ENCODE results near the gene ACTL10.

ACTL10 gene

DNA sequence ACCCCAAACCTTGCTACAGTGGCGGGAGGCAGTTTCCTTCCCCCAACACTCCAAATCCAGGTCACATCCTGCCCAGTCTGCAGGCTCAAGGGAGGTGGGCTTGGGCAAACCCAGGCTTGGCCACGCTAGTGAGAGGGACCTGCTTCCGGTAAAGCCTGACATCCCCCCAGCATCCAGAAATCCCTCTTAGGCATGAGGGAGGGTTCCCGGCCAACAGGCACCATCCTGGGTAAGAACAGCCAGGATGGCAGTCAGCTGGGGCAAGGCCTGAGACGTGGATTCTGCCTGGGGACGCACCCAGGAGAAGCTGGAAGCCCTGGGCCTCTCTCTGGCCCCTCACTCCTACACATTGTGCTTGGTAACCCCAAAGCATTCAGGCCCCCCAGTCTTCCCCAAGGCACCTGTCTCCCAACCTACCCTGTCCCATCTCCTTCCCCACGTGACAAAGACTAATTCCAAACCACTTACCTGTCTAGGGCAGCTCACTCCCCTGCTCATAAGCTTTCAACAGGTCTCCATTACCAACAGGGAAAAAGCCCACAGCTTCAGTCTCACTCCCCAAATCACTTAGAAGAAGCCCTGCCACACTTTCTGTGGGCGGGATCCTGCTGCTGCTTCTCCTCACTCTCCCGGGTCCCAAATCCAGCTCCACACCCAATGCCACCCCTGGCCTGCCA lies 2.5 kb upstream of the ACTL10 start:
- no peak for DNase-seq (ENCODE audit: low spot score)

DNA sequence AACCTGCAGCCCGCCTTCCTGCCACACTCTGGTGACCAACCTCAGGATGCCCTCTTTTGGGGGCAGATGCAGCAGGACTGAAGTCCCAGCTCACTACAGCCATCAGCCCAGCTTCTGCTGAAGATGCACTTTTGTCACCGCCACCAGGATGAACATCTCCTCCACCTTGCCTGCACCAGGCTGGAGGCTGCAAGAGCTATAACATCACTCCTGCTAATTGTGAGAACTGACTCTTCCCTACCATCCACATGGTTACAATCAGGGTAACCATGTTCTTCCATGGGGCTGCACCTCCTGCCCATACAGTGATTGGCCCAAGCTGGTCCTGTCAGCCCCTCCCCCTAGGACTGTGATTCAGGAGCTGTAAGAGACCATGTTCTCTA lies 2.0 kb upstream of the ACTL10 start:
- DNase-seq (ENCODE audit: low spot score), result no peak

DNA sequence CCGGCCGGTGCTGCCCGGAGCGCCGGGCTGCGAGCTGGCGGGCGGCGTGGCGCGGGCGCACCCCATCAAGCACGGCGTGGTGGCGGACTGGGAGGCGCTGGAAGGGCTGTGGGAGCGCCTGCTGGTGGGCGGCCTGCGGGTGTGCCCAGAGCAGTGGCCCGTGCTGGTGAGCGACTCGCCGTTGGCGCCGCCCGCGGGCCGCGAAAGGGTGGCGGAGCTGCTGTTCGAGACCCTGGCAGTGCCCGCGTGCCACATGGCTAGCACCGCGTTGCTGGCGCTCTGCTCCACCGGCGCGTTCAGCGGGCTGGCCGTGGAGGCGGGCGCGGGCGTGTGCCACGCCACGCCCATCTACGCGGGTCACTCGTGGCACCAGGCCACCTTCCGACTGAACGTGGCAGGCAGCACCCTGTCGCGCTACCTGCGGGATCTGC lies 517 bp downstream of the ACTL10 start:
- peak; percentile 67 for DNase-seq (ENCODE audit: low spot score)

DNA sequence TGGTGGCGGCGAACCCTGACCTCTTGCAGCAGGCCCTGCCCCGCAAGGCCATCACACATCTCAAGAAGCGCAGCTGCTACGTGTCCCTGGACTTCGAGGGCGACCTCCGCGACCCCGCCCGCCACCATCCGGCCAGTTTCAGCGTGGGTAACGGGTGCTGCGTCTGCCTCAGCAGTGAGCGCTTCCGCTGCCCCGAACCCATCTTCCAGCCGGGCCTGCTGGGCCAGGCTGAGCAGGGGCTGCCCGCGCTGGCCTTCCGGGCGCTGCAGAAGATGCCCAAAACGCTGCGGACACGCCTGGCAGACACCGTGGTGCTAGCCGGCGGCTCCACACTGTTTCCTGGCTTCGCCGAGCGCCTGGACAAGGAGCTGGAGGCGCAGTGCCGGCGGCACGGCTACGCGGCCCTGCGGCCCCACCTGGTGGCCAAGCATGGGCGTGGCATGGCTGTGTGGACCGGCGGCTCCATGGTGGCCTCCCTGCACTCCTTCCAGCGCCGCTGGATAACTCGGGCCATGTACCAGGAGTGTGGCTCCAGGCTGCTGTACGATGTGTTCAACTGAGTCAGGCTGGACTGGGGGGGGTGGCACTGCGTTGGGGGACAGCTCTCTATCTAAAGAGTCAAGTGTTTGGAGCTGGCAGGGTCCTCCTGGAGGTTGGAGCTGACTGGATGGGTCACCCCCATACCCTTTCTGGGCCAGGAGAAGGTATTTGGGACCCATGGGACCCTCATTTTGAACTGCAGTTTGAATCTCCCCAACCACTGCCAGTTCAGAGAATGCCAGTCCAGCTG lies 1.1 kb downstream of the ACTL10 start:
- peak; percentile 86 for DNase-seq (ENCODE audit: low spot score)

DNA sequence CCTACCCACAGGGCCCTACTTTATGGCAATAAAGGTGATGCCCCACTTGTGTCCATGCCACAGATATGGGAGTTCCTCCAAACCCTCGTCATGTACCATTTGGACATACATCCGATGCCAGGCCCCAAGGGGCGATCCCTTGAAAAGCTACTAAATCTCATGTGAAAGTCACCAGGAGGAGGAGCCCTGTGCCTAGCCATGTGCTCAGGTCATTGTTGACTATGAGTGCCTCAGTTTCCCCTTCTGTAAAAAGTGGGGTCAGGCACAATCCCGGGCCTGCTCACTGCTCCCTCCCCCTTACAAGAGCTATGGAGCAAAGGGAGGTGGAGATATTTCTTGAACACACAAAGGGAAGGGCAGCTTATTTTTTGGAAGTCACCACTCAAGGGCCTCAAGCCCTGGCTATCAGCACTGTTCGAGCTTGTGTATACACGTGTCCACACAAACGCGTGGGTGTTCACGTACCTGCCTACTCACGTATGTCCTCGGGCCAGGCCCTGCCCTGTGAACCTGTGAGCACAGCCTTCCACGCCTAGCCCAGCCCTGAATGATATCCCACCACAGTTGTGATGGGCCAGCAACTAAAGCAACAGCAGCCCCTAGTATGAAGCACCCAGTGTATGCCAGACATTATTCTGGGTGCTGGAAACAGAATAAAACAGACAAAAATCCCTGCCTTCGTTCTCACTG lies 1.9 kb downstream of the ACTL10 start:
- DNase-seq (ENCODE audit: low spot score), result no peak

DNA sequence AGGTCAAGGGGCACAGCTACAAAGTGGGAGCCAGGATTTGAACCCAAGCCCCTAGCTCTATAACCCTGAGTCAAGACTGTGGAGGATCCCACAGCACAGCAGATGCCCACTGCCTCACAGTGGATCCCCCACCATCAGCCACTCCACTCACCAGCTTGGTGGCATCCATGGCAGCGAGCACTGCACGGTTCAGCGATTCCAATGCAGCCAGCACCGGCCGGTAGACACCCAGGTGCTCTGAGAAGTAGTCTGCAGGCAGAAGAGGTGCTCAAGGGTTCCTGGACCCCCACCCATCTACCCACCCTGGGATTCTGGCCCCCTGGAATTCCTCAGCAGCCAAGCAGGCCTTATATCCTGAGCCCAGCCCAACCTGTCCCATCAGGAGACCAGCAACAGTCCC lies 2.5 kb downstream of the ACTL10 start:
- DNase-seq (ENCODE audit: low spot score), result no peak

DNA sequence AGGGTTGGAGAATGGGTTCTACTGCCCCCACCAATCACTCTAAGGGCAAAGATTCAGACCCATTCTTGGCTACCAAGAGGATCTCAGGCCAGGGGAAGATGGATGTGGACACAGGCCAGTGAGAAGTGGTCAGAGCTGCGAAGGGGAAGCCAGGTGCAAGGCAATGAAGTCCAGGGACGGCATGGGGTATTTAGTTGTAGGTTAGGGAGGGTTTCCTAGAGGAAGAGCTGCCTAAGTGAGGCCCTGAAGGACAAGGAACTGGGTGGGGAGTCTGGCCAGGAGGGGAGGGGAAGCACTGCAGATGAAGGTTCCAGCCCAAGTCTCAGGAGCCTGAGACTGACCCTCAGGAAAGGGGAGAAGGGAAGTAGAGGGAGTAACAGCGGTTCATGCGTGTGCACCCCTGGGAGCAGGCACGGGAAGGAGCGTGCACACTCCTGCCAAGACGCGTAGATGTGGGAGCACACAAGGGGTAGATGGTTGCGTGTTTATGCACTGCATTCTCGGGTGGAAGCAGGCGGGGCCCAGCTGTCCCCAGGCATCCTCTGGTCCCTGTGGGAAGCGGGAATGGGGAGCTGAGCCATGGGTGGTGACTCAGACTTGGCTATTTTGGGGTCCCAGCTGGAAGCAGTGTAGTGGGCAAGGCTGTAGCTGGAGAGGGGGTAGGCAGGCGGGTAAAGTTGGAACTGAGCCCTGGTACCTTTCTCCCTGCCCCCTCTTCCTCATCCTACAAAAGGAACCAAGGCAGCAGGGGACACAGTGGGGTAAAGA lies 3.3 kb downstream of the ACTL10 start:
- no peak for DNase-seq (ENCODE audit: low spot score)

DNA sequence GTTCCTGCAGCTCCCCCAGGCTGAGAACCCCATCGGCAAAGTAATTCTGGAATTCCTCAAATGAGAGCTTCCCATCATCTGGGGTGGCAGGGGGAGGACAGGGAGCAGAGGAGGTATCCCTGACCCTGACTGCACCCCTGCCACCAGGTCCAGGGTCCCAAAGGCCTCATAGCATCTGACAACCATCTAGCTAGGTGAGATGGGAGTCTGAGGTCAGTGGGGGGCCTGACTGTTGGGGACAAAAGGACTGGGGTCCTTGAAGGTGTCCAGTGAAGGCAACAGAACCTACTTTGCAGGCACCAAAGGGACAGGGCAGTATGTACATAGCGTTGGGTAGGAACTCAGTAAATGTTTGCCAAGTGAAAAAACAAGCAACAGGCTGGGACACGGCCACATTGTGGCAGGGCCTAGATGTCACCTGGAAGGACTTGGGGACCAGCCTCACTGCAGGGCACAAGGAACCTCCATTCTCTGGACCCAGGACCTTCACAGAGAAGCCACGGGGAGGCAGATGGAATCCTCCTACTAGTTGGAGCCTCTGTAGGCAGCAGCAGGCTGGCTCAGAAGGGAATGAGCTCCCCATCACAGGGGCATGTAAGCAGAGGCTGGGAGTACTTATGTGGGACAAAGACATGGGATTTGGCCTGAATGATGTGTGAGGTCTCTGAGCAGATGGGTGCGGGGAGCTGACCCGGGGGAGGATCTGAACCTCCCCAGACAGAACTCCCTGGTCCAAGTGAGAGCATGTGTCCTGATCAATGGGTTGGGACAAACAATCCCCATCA lies 4.2 kb downstream of the ACTL10 start:
- no peak for DNase-seq (ENCODE audit: low spot score)

DNA sequence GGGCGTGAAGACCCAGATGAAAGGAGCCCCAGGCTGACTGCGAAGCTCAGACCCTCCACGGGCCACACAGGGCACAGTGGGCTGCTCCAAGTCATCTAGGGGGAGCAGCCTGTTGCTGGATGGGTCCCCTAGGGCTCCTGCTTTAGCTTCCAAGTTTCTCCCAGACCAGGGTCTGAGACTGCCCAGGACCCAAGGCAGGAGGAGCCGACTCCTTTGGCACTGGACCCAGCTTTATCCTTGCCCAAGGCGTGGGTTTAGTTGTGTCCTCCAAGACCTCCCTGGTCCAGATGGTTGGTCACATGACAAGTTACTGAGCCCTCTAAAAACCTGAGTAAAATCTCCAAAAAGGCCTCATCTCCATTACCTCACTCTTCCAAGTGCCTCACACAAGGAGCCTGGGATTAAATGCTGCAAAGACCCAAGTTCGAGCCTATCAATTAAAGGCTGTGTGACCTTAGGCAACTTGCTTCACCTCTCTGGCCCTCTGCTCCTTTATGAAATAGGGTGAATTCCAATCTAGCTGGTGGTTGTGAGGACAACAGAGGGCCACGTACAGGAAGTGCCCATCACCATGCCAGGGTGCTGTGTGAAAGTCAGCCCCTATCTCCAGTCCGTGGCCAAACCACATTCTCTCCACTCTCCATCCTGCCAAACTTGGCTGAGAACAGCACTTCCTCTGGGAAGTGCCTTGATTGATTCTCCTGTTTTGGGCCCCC lies 5.0 kb downstream of the ACTL10 start:
- no peak for DNase-seq (ENCODE audit: low spot score)

DNA sequence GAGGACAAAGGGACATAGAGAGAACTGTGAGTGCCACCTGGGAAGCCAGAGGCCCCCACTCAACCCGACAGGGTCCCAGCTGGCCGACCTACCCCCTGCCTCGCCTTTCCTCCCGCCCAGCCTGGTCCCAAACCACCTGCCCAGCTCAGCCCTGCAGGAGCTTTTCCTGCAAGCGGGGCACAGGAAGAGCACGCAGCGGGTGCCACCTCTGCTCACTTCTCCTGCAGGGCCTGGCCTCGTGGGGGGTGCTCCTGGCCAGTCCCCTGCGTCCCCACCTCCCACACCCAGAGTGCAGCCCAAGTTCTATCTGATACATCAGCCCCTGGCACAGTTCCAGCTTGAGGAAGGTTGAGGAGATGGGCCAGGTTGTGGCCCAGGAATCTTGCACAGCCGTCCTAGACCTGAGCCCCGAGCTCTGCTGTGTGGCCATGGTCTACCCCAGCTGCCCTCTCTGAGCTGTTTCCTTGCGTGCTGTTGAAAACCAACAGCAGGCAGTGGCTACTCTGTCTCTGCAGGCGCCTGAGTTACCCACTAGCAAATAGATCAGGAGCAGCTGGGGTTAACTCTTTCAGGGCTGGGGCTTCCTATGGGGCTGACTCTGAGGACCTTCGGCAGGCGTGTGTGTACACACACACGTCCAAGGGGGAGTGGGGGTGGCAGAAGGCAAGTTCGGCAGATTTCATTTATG lies 5.8 kb downstream of the ACTL10 start:
- no peak for DNase-seq (ENCODE audit: low spot score)

DNA sequence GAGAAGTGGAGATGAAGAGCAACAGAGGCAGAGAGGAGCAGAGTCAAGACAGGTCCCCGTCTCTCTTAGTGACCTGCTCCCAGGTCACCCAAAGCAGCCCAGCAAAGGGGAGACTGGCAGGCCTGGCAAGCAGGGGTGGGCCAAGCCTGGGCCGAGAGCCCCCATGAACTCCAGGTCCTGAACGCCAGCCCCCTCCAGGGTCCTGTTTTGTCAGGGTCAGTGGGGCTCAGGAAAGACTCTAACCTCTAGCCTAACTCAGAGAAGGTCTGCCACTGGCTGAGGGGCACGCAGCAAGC lies 6.3 kb downstream of the ACTL10 start:
- no peak for DNase-seq (ENCODE audit: low spot score)

DNA sequence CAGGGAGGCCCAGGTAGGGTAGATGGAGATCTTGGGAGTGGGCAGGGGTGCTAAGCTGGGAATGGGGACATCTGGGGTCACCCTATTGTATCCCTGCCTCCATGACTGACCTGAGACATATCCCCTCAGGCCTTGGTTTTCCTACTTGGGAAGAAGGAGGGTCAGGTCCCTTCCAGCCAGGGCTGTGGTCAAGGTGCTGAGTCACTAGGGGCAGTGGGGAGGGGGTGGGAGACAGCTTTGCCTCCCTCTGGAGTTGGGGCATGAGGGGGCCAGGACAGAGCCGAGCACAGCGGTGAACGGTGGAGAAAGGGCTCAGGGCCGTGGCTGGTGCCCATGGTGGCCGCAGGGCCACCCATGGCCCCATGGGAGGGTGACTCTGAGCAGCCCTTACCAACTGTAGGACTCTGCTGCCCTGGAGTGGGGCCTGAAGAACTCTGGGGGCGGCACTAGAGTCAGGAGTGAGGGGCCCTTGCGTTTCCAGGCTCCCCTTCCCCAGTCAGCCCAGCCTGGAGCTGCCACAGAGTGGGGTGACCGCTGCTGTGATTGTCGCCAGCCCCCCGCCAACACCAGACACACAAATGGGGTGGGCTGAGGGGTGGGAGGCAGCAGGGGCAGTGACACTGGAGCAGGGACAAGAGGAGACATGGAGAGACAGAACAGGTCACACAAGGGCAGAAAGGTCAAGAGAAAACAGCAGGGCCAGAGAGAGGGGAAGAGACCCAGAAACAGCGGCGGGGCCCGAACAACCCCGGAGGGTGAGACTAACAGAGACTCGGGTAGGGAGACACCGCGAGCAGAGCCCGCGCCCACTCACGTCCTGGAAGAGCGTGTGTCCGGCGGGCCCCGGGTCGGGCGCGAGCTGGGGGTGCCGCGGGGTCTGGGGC lies 6.9 kb downstream of the ACTL10 start:
- DNase-seq (ENCODE audit: low spot score), result no peak

DNA sequence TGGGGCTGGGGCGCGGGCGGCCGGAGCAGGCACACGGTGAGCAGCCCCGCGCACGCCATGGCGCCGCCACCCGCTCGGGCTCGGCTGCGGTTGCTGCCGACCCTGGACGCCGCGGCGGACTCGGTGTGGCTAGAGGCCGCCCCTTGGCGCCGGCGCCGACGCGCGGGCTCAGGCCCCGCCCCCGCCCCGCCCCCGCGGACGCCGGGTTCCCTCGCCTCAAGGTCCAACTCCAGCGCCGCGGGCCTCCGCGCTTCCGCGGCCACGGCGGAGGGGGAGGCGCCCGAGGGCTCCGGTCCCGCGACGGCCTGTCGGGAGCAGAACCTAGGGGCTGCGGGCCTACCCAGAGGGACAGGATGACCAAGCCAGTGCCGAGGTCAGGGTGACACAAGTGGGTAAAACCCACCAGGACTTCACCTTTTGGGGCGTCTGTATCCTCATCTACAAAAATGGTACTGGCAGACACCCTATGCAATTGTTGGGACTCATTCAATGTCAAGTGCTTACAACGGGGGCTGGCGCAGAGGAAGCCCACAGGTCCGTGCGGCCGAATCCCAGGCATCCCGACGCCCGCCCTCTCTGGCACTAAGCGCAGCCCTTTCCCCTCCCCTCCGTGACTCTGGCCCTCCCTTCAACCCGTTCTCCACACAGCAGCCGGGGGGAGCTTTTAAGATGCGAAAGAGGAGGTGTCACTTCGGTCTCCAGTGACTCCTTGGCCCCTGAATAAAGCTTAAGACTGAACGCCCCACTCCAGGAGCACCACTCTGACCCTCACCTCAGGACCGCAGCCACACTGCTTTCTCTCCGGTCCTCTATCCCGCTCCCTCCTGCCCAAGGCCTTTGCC lies 7.8 kb downstream of the ACTL10 start, which contains the start of gene NECAB3:
TSS of gene NECAB3 (minus strand) at position 135 of the 842 bp plus-strand sequence. CDS start at position 59, 76 bp downstream.
- DNase-seq (ENCODE audit: low spot score), result peak; percentile 88

DNA sequence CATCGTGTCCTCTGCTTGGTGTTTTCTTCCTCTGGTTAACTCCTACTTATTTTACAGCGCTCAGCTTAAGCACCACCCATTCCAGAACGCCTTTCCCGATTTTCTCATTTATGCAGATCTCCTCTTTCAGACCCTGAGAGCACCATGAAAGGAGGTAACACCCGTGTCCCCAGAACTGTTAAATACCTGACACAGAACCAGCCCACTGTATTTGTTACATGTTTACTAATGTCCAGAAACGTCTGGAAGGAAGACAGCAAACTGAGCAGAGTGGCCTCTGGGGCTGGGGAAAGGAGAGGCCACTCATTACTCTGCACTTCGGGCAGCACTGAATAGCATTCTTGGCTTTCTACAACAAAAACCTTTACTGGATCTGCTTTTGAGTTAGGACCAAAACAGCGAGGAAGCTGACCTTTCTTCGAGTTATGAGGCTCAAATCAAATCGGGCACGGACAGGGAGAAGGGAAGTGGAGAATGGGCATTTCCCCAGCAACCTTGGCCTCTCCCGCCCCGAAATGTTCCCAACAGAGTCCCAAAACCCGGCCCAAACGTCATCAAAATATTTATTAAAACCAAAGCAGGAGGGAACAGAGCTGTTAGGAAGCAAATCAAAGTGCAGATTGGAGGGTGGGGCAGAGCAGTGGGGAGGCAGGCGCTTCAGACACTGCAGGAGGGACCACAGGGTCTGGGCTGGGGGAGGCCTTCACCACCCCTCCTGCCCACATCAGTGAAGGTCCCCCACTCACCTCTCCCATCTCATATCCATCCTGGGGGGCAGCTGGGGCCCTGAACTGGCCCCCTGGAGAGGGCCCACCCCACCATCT lies 8.6 kb downstream of the ACTL10 start:
- DNase-seq (ENCODE audit: low spot score), result no peak

DNA sequence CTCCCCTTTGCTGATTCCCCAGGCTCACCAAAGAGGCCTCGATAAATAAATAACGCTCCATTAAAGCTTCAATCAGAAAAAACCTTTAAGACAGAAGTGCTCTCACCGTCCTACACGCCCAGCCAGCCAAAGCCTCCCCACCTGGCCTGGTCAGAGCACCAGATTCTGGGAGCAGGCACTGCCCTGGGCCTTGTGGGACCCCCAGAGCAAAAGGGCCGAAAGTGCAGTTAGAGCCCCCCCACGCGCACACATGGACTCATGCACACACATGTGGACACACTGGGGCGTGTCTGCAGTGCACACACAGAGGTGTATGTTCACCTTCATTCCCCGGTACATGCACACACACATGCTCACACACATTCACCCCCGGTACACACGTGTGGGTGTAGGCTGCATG lies 9.4 kb downstream of the ACTL10 start:
- no peak for DNase-seq (ENCODE audit: low spot score)

DNA sequence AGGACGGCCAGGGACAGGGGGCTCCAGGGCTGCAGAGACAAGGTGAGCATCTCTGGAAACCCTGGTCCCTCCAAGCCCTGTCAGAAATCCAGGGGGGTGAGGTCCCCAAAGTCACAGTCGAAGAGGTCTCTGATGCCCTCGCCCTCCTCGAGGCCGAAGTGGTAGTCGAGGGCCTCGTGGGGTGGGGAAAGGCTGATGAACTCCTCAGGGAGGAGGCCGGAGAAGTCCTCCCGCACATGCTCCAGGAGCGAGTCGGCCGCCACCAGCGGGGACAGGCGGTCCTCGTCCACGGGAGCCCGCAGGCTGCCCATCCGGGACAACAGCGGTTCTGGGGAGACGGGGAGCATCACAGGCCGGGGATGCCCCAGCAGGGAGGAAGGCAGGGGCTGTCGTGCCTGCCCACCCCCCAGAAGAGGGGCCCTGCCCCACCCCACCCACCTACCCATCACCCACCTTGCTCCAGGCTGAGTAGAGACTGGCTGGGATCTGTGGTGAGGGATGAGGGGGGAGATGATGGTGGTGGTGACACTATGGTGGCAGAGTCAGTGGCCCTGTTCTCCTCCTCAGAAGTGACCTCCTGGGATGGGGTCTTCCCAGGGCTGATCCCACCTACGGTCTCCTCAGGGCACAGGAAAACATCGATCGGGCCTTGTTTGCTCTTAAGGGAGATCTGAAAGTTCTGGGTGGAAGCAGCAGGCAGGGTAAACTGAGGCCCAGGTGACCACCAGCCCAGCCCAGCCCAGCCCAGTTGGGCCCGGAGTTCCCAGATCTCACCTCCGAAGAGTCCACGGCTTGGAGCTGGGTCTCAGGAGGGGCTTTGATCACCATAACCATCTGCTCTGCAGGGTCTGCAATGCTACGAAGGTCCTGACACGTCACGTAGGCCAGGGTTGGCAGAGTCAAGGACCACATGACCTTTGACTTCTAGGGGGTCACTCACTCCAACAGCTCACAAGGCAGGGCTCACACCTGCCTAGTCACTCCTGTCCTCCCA lies 10.2 kb downstream of the ACTL10 start:
- DNase-seq (ENCODE audit: low spot score), result no peak

Data from ecto neural progenitor cell (in vitro differentiated cells).